Central memory CD8-positive, alpha-beta T cell (primary cell): ENCODE measurements around the gene RASSF5.

Source experiments
- ATAC-seq: fragments of 150-1000 bp; cut with Tn5 transposase; replicated peaks from 2 replicates; pipeline ENCODE4 v1.10.0; 2022; ENCODE audit warnings: mild to moderate bottlenecking, moderate FRiP score, moderate number of reproducible peaks; ENCODE audit not compliant: poor library complexity, severe bottlenecking; ENCODE audit errors: extremely low read depth
- DNase-seq, 2 donors: peaks; one replicate each; pipeline ENCODE4 v3.0.0; 2021; ENCODE audit warnings: low spot score in 2 of 2
- H3K27ac Mint-ChIP-seq: one replicate; pipeline ENCODE4 v1.8.0; 2022; ENCODE audit warnings: low read depth, mild to moderate bottlenecking, moderate library complexity, mixed read lengths
- H3K27me3 Mint-ChIP-seq: one replicate; pipeline ENCODE4 v1.8.0; 2022; ENCODE audit warnings: mixed read lengths
- H3K36me3 Mint-ChIP-seq: one replicate; pipeline ENCODE4 v1.8.0; 2022; ENCODE audit warnings: mild to moderate bottlenecking, moderate library complexity, mixed read lengths; ENCODE audit not compliant: insufficient read depth
- H3K4me1 Mint-ChIP-seq: one replicate; pipeline ENCODE4 v1.8.0; 2022; ENCODE audit warnings: mixed read lengths
- H3K4me3 Mint-ChIP-seq: one replicate; pipeline ENCODE4 v1.8.0; 2022; ENCODE audit warnings: mild to moderate bottlenecking, moderate library complexity, mixed read lengths
- H3K9me3 Mint-ChIP-seq: one replicate; pipeline ENCODE4 v1.8.0; 2022; ENCODE audit warnings: mixed read lengths

The RASSF5 gene

GRCh38 chr1:206469411-206469932, 37.9 kb upstream of the RASSF5 start:
- DNase-seq, result no peak
- H3K36me3 Mint-ChIP-seq, result peaks cover 27% of the 10 kb centered on the region
- H3K9me3 Mint-ChIP-seq, result no peaks in the 10 kb centered on the region
- no peak overlapping the region for H3K27ac Mint-ChIP-seq
- peaks cover 76% of the 10 kb centered on the region for H3K4me1 Mint-ChIP-seq
- ATAC-seq, result no peak
- peak overlapping the region; percentile 91 for H3K4me3 Mint-ChIP-seq
- no peaks in the 10 kb centered on the region for H3K27me3 Mint-ChIP-seq

- peak; percentile 66 for ATAC-seq
- Mint-ChIP-seq H3K36me3 (peaks cover 31% of the 10 kb centered on the region), H3K9me3 (no peaks in the 10 kb centered on the region), H3K27me3 (no peaks in the 10 kb centered on the region), H3K27ac (peak within 1 kb of the TSS; percentile 82), H3K4me1 (peaks cover 76% of the 10 kb centered on the region), H3K4me3 (peak within 1 kb of the TSS; percentile 91)
- DNase-seq, result peak in 1 of 2 donors; percentile 29
Measured at GRCh38 chr1:206469933-206470691, 37.2 kb upstream of the RASSF5 start, which contains the start of gene IKBKE. Gene IKBKE (plus strand): TSS chr1:206470476. CDS start chr1:206473228, 2,752 bp downstream.

GRCh38 chr1:206470692-206471414, 36.5 kb upstream of the RASSF5 start:
- Mint-ChIP-seq H3K36me3 (peaks cover 37% of the 10 kb centered on the region), H3K27me3 (no peaks in the 10 kb centered on the region), H3K9me3 (no peaks in the 10 kb centered on the region), H3K27ac (peak overlapping the region; percentile 82), H3K4me1 (peaks cover 75% of the 10 kb centered on the region), H3K4me3 (peak overlapping the region; percentile 91)
- DNase-seq (peak in 1 of 2 donors; percentile 26), ATAC-seq (peak; percentile 73)

GRCh38 chr1:206471415-206471801, 35.9 kb upstream of the RASSF5 start:
- Mint-ChIP-seq H3K9me3 (no peaks in the 10 kb centered on the region), H3K27ac (peak overlapping the region; percentile 82), H3K27me3 (no peaks in the 10 kb centered on the region), H3K36me3 (peaks cover 35% of the 10 kb centered on the region), H3K4me1 (peaks cover 69% of the 10 kb centered on the region), H3K4me3 (peak overlapping the region; percentile 91)
- ATAC-seq, result no peak
- no peak for DNase-seq

GRCh38 chr1:206472024-206472423, 35.3 kb upstream of the RASSF5 start:
- Mint-ChIP-seq H3K27me3 (no peaks in the 10 kb centered on the region), H3K36me3 (peaks cover 39% of the 10 kb centered on the region), H3K27ac (peak overlapping the region; percentile 82), H3K4me1 (peaks cover 63% of the 10 kb centered on the region), H3K9me3 (no peaks in the 10 kb centered on the region), H3K4me3 (peak overlapping the region; percentile 91)
- no peak for ATAC-seq
- no peak for DNase-seq

- DNase-seq (no peak), ATAC-seq (no peak)
- Mint-ChIP-seq H3K4me3 (peak overlapping the region; percentile 91), H3K27me3 (no peaks in the 10 kb centered on the region), H3K4me1 (peaks cover 60% of the 10 kb centered on the region), H3K27ac (peak overlapping the region; percentile 82), H3K9me3 (no peaks in the 10 kb centered on the region), H3K36me3 (peaks cover 42% of the 10 kb centered on the region)
Measured at GRCh38 chr1:206472454-206472853, 34.9 kb upstream of the RASSF5 start.

GRCh38 chr1:206472886-206473285, 34.4 kb upstream of the RASSF5 start:
- H3K36me3 Mint-ChIP-seq, result peaks cover 42% of the 10 kb centered on the region
- ATAC-seq (no peak), DNase-seq (no peak)
- peaks cover 56% of the 10 kb centered on the region for H3K4me1 Mint-ChIP-seq
- H3K9me3 Mint-ChIP-seq, result no peaks in the 10 kb centered on the region
- H3K4me3 Mint-ChIP-seq, result peak overlapping the region; percentile 91
- H3K27ac Mint-ChIP-seq, result peak overlapping the region; percentile 82
- H3K27me3 Mint-ChIP-seq, result no peaks in the 10 kb centered on the region

- Mint-ChIP-seq H3K36me3 (peaks cover 40% of the 10 kb centered on the region), H3K27me3 (no peaks in the 10 kb centered on the region), H3K27ac (no peak overlapping the region), H3K4me3 (no peak overlapping the region), H3K4me1 (peaks cover 42% of the 10 kb centered on the region), H3K9me3 (no peaks in the 10 kb centered on the region)
- DNase-seq (no peak), ATAC-seq (no peak)
Measured at GRCh38 chr1:206476058-206476457, 31.3 kb upstream of the RASSF5 start.

- Mint-ChIP-seq H3K27ac (no peak overlapping the region), H3K36me3 (peaks cover 42% of the 10 kb centered on the region), H3K9me3 (no peaks in the 10 kb centered on the region), H3K4me3 (no peak overlapping the region), H3K27me3 (no peaks in the 10 kb centered on the region), H3K4me1 (peaks cover 36% of the 10 kb centered on the region)
- DNase-seq, result no peak
- no peak for ATAC-seq
Measured at GRCh38 chr1:206476591-206476990, 30.7 kb upstream of the RASSF5 start.

- H3K4me1 Mint-ChIP-seq, result peaks cover 31% of the 10 kb centered on the region
- DNase-seq (no peak), ATAC-seq (no peak)
- no peaks in the 10 kb centered on the region for H3K9me3 Mint-ChIP-seq
- H3K4me3 Mint-ChIP-seq, result no peak overlapping the region
- H3K27ac Mint-ChIP-seq, result no peak overlapping the region
- H3K27me3 Mint-ChIP-seq, result no peaks in the 10 kb centered on the region
- H3K36me3 Mint-ChIP-seq, result peaks cover 42% of the 10 kb centered on the region
Measured at GRCh38 chr1:206477110-206477509, 30.2 kb upstream of the RASSF5 start.

GRCh38 chr1:206477581-206478380, 29.6 kb upstream of the RASSF5 start:
- DNase-seq (no peak), ATAC-seq (no peak)
- Mint-ChIP-seq H3K4me1 (peaks cover 24% of the 10 kb centered on the region), H3K4me3 (no peak overlapping the region), H3K9me3 (no peaks in the 10 kb centered on the region), H3K27ac (no peak overlapping the region), H3K36me3 (peaks cover 45% of the 10 kb centered on the region), H3K27me3 (no peaks in the 10 kb centered on the region)

GRCh38 chr1:206478746-206479145, 28.6 kb upstream of the RASSF5 start:
- no peaks in the 10 kb centered on the region for H3K27me3 Mint-ChIP-seq
- DNase-seq (no peak), ATAC-seq (no peak)
- H3K27ac Mint-ChIP-seq, result no peak overlapping the region
- H3K4me3 Mint-ChIP-seq, result no peak overlapping the region
- peaks cover 43% of the 10 kb centered on the region for H3K36me3 Mint-ChIP-seq
- H3K9me3 Mint-ChIP-seq, result no peaks in the 10 kb centered on the region
- H3K4me1 Mint-ChIP-seq, result peaks cover 15% of the 10 kb centered on the region
